Spleen (tissue), 7 donors: ENCODE data around the gene AQP9.

ENCODE experiments used
- POLR2A ChIP-seq, 3 donors: fragments of 450-650 bp; IDR thresholded peaks; one replicate each; pipeline ENCODE4 v1.5.1; 2017; ENCODE audit warnings: antibody characterized with exemption in 3 of 3, mild to moderate bottlenecking in 1 of 3
- POLR2AphosphoS5 ChIP-seq, 3 donors: sonication (generic); formaldehyde crosslinking; IDR thresholded peaks; one replicate each; pipeline ENCODE4 v1.5.1; 2017; ENCODE audit warnings: antibody characterized with exemption in 3 of 3
- TF ChIP-seq, protein P1 (sequence below), 11 experiments: fragments of 200-600 bp in 7 of 11; fragments of 450-650 bp in 4 of 11; sonication (generic) in 4 of 11; IDR thresholded peaks in 8 of 11; conservative IDR thresholded peaks in 3 of 11; 1 replicate in 7 of 11; 2 replicates in 4 of 11; pipeline versions ENCODE4 v1.4.0 to v1.8.0; 2016 to 2021; ENCODE audit warnings: antibody characterized with exemption in 11 of 11, inconsistent platforms in 4 of 11, mild to moderate bottlenecking in 1 of 11
- donor health status: DM: no; HTN: no; CAD: no; lungs with moderate emphysema.
- donor health status: DM: no; HTN: no; CAD: no.
- donor health status: DM: no; HTN: no; CAD: no.

DNA sequence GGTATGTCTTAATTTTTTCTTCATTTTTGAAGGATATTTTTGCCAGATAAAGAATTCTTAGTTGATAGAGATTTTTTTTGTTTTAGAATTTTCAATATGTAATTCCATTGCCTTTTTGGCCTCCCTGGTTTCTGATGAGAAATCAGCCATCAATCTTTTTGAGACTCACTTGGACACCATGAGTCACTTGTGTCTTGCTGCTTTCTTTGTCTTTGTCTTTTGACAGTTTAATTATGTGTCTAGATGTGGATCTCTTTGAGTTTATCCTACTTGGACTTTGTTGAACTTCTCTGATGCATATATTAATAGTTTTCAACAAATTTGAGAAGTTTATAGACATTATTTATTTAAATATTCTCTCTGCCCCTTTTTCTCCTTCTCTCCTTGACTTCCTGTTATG, 34.7 kb upstream of the AQP9 start:
- TF ChIP-seq, protein P1, sequence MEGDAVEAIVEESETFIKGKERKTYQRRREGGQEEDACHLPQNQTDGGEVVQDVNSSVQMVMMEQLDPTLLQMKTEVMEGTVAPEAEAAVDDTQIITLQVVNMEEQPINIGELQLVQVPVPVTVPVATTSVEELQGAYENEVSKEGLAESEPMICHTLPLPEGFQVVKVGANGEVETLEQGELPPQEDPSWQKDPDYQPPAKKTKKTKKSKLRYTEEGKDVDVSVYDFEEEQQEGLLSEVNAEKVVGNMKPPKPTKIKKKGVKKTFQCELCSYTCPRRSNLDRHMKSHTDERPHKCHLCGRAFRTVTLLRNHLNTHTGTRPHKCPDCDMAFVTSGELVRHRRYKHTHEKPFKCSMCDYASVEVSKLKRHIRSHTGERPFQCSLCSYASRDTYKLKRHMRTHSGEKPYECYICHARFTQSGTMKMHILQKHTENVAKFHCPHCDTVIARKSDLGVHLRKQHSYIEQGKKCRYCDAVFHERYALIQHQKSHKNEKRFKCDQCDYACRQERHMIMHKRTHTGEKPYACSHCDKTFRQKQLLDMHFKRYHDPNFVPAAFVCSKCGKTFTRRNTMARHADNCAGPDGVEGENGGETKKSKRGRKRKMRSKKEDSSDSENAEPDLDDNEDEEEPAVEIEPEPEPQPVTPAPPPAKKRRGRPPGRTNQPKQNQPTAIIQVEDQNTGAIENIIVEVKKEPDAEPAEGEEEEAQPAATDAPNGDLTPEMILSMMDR (IDR thresholded peaks at IDR 0.05 in 8 of 11, conservative IDR thresholded peaks at IDR 0.05 in 3 of 11): no peak
- TF ChIP-seq POLR2AphosphoS5 (IDR thresholded peaks at IDR 0.05) (no peak), POLR2A (IDR thresholded peaks at IDR 0.05) (no peak)
